T-helper 1 cell (primary cell): Measurements from ENCODE around the gene POU2AF1.

Experiments used
- DNase-seq, 5 donors: peaks; one replicate each; pipeline ENCODE4 v3.0.0-alpha.2; 2012 to 2020

Gene POU2AF1

GRCh38 chr11:111360150-111361043, 18.7 kb downstream of the POU2AF1 start:
- DNase-seq: no peak

- no peak for DNase-seq
These were observed 19.6 kb downstream of the POU2AF1 start for GRCh38 chr11:111359223-111360149.

- no peak for DNase-seq
These were observed 20.8 kb downstream of the POU2AF1 start for GRCh38 chr11:111358038-111359001.

GRCh38 chr11:111357150-111358037, 21.7 kb downstream of the POU2AF1 start:
- DNase-seq: no peak

- DNase-seq: no peak
These were observed 22.4 kb downstream of the POU2AF1 start for GRCh38 chr11:111356660-111357048.

- DNase-seq: no peak
These were observed 23.0 kb downstream of the POU2AF1 start for GRCh38 chr11:111355956-111356659.

- DNase-seq: no peak
These were observed 24.0 kb downstream of the POU2AF1 start for GRCh38 chr11:111355101-111355500.

GRCh38 chr11:111354601-111354891, 24.5 kb downstream of the POU2AF1 start:
- DNase-seq: no peak

GRCh38 chr11:111353776-111354600, 25.1 kb downstream of the POU2AF1 start:
- no peak for DNase-seq

GRCh38 chr11:111352935-111353710, 26.0 kb downstream of the POU2AF1 start:
- no peak for DNase-seq

- no peak for DNase-seq
These were observed 26.8 kb downstream of the POU2AF1 start for GRCh38 chr11:111352231-111352746.

GRCh38 chr11:111351374-111352055, 27.6 kb downstream of the POU2AF1 start:
- no peak for DNase-seq

- DNase-seq: no peak
These were observed 28.3 kb downstream of the POU2AF1 start for GRCh38 chr11:111350811-111351210.

GRCh38 chr11:111349191-111349695, 29.8 kb downstream of the POU2AF1 start:
- no peak for DNase-seq

- no peak for DNase-seq
These were observed 30.9 kb downstream of the POU2AF1 start for GRCh38 chr11:111348147-111348546.

- DNase-seq: no peak
These were observed 31.4 kb downstream of the POU2AF1 start for GRCh38 chr11:111347723-111348115.

- DNase-seq: no peak
These were observed 31.9 kb downstream of the POU2AF1 start for GRCh38 chr11:111347002-111347722.
